Measurements from ENCODE around the gene NIPAL1. TPM values are rescaled to one million over a fixed set of nuclear protein-coding genes. Genes with fewer than 3 reads are reported as not detected.

Gene NIPAL1
- total RNA-seq, 1 donor from 2014 or later: 4.3 TPM

GRCh38 chr4:48042979-48043461 is 26.4 kb downstream of the NIPAL1 start:
- Histone ChIP-seq H3K4me3 (ENCODE audit: low read depth, low read length) (no peak overlapping the region), H3K36me3 (ENCODE audit: control insufficient read depth, insufficient read depth, low read length) (no peaks in the 10 kb centered on the region), H3K27me3 (ENCODE audit: control insufficient read depth, insufficient read depth, low read length) (no peaks in the 10 kb centered on the region)
- no peak for DNase-seq (ENCODE audit: low read depth)
- no peak for TF ChIP-seq CTCF (IDR thresholded peaks at IDR 0.05; ENCODE audit: insufficient read depth, low read length, poor library complexity, severe bottlenecking)

GRCh38 chr4:48043504-48043903 is 26.9 kb downstream of the NIPAL1 start:
- H3K4me3 ChIP-seq (ENCODE audit: low read depth, low read length): no peak overlapping the region
- H3K36me3 ChIP-seq (ENCODE audit: control insufficient read depth, insufficient read depth, low read length): no peaks in the 10 kb centered on the region
- no peak for TF ChIP-seq CTCF (IDR thresholded peaks at IDR 0.05; ENCODE audit: insufficient read depth, low read length, poor library complexity, severe bottlenecking)
- no peaks in the 10 kb centered on the region for H3K27me3 ChIP-seq (ENCODE audit: control insufficient read depth, insufficient read depth, low read length)
- no peak for DNase-seq (ENCODE audit: low read depth)

GRCh38 chr4:48044298-48044697 is 27.7 kb downstream of the NIPAL1 start:
- Histone ChIP-seq H3K4me3 (ENCODE audit: low read depth, low read length) (no peak overlapping the region), H3K36me3 (ENCODE audit: control insufficient read depth, insufficient read depth, low read length) (no peaks in the 10 kb centered on the region), H3K27me3 (ENCODE audit: control insufficient read depth, insufficient read depth, low read length) (no peaks in the 10 kb centered on the region)
- TF ChIP-seq CTCF (IDR thresholded peaks at IDR 0.05; ENCODE audit: insufficient read depth, low read length, poor library complexity, severe bottlenecking): no peak
- no peak for DNase-seq (ENCODE audit: low read depth)

- Histone ChIP-seq H3K27me3 (ENCODE audit: control insufficient read depth, insufficient read depth, low read length) (no peaks in the 10 kb centered on the region), H3K36me3 (ENCODE audit: control insufficient read depth, insufficient read depth, low read length) (no peaks in the 10 kb centered on the region), H3K4me3 (ENCODE audit: low read depth, low read length) (no peak overlapping the region)
- TF ChIP-seq CTCF (IDR thresholded peaks at IDR 0.05; ENCODE audit: insufficient read depth, low read length, poor library complexity, severe bottlenecking): no peak
- no peak for DNase-seq (ENCODE audit: low read depth)
Observed at GRCh38 chr4:48046059-48046458, 29.5 kb downstream of the NIPAL1 start.

GRCh38 chr4:48047421-48047844 is 30.9 kb downstream of the NIPAL1 start:
- no peak overlapping the region for H3K4me3 ChIP-seq (ENCODE audit: low read depth, low read length)
- no peaks in the 10 kb centered on the region for H3K27me3 ChIP-seq (ENCODE audit: control insufficient read depth, insufficient read depth, low read length)
- no peak for TF ChIP-seq CTCF (IDR thresholded peaks at IDR 0.05; ENCODE audit: insufficient read depth, low read length, poor library complexity, severe bottlenecking)
- DNase-seq (ENCODE audit: low read depth): no peak
- no peaks in the 10 kb centered on the region for H3K36me3 ChIP-seq (ENCODE audit: control insufficient read depth, insufficient read depth, low read length)

GRCh38 chr4:48047896-48048295 is 31.3 kb downstream of the NIPAL1 start:
- Histone ChIP-seq H3K4me3 (ENCODE audit: low read depth, low read length) (no peak overlapping the region), H3K27me3 (ENCODE audit: control insufficient read depth, insufficient read depth, low read length) (no peaks in the 10 kb centered on the region), H3K36me3 (ENCODE audit: control insufficient read depth, insufficient read depth, low read length) (no peaks in the 10 kb centered on the region)
- DNase-seq (ENCODE audit: low read depth): no peak
- TF ChIP-seq CTCF (IDR thresholded peaks at IDR 0.05; ENCODE audit: insufficient read depth, low read length, poor library complexity, severe bottlenecking): no peak

Data from kidney epithelial cell (primary cell).